NCI-H2029 (cell line): ENCODE measurements around the gene ZNF490.
"Not testable (repeated sequence)": the region's sequence is repeated elsewhere in the genome, so short reads cannot be mapped to it uniquely, and the experiment has no call there.

ENCODE experiments used
- DNase-seq: peaks from one replicate; lab custom pipeline; 2025; lab: John Stamatoyannopoulos, UW

The ZNF490 gene

GRCh38 chr19:12621253-12622024 is 10.8 kb upstream of the ZNF490 start:
- DNase-seq = not testable (repeated sequence)

- DNase-seq = no peak
Observed at GRCh38 chr19:12617646-12618045, 7.0 kb upstream of the ZNF490 start.

GRCh38 chr19:12611361-12611699 is 717 bp upstream of the ZNF490 start:
- peak; percentile 71 for DNase-seq

GRCh38 chr19:12607631-12608030 is 3.0 kb downstream of the ZNF490 start:
- no peak for DNase-seq

- no peak for DNase-seq
Observed at GRCh38 chr19:12606796-12607195, 3.8 kb downstream of the ZNF490 start.

- no peak for DNase-seq
Observed at GRCh38 chr19:12603714-12604113, 6.9 kb downstream of the ZNF490 start.

- no peak for DNase-seq
Observed at GRCh38 chr19:12597594-12597993, 13.0 kb downstream of the ZNF490 start.

GRCh38 chr19:12596927-12597548 is 13.6 kb downstream of the ZNF490 start:
- no peak for DNase-seq

GRCh38 chr19:12596485-12596884 is 14.1 kb downstream of the ZNF490 start:
- DNase-seq = no peak

GRCh38 chr19:12581100-12581499 is 29.5 kb downstream of the ZNF490 start:
- no peak for DNase-seq

GRCh38 chr19:12580180-12580694 is 30.4 kb downstream of the ZNF490 start:
- DNase-seq = no peak

GRCh38 chr19:12578641-12579040 is 32.0 kb downstream of the ZNF490 start:
- no peak for DNase-seq

- DNase-seq = peak; percentile 44
Observed at GRCh38 chr19:12574036-12574435, 36.6 kb downstream of the ZNF490 start.

GRCh38 chr19:12567951-12568350 is 42.7 kb downstream of the ZNF490 start:
- DNase-seq = no peak

- DNase-seq = not testable (repeated sequence)
Observed at GRCh38 chr19:12566380-12566779, 44.2 kb downstream of the ZNF490 start.

GRCh38 chr19:12564016-12564664 is 46.5 kb downstream of the ZNF490 start:
- DNase-seq = peak; percentile 78

GRCh38 chr19:12555456-12555930 is 55.1 kb downstream of the ZNF490 start:
- DNase-seq = no peak

GRCh38 chr19:12551060-12551832 is 59.4 kb downstream of the ZNF490 start, which contains the start of gene ZNF564:
TSS of gene ZNF564 (minus strand) at chr19:12551482. CDS start at chr19:12551332, 150 bp downstream.
- peak; percentile 98 for DNase-seq

GRCh38 chr19:12546903-12547302 is 63.7 kb downstream of the ZNF490 start:
- no peak for DNase-seq

- no peak for DNase-seq
Observed at GRCh38 chr19:12546068-12546467, 64.5 kb downstream of the ZNF490 start.

- no peak for DNase-seq
Observed at GRCh38 chr19:12545267-12545666, 65.3 kb downstream of the ZNF490 start.

GRCh38 chr19:12544401-12544876 is 66.2 kb downstream of the ZNF490 start:
- no peak for DNase-seq
